GM23338 (cell line): ENCODE results near the gene KCNE5. TPM values are rescaled to one million over a fixed set of nuclear protein-coding genes. Genes with fewer than 3 reads are reported as not detected.
"Not testable (repeated sequence)": the region's sequence is repeated elsewhere in the genome, so short reads cannot be mapped to it uniquely, and the experiment has no call there.

ENCODE experiments used
- ATAC-seq: fragments of 200-7000 bp; cut with Tn5 transposase; 3 replicates; pipeline ENCODE4 v1.9.1; 2020
- DNase-seq: peaks from one replicate; pipeline ENCODE4 v3.0.0-alpha.2; 2015; ENCODE audit warnings: low spot score
- H2AFZ ChIP-seq: fragments of 200-600 bp; sonication (generic); 2 replicates; pipeline ENCODE4 v1.8.0; 2016; ENCODE audit warnings: antibody characterized with exemption, mild to moderate bottlenecking, moderate library complexity
- H3F3A ChIP-seq: fragments of 200-600 bp; sonication (generic); replicated peaks from 2 replicates; pipeline ENCODE4 v1.8.0; 2017; ENCODE audit warnings: antibody characterized with exemption, mixed run types, low read depth
- H3K27ac ChIP-seq: fragments of 200-600 bp; sonication (generic); 2 replicates; pipeline ENCODE4 v1.6.1; 2016; ENCODE audit warnings: low read depth
- H3K27me3 ChIP-seq: fragments of 200-600 bp; sonication (generic); 2 replicates; pipeline ENCODE4 v1.8.0; 2016; ENCODE audit warnings: mild to moderate bottlenecking, mixed run types, moderate library complexity; ENCODE audit not compliant: insufficient read depth
- H3K36me3 ChIP-seq: fragments of 200-600 bp; sonication (generic); 2 replicates; pipeline ENCODE4 v1.8.0; 2016; ENCODE audit warnings: mild to moderate bottlenecking; ENCODE audit not compliant: insufficient read depth
- H3K4me1 ChIP-seq: fragments of 200-600 bp; sonication (generic); 2 replicates; pipeline ENCODE4 v1.8.0; 2016; ENCODE audit warnings: mild to moderate bottlenecking, moderate library complexity; ENCODE audit not compliant: insufficient read depth
- H3K4me2 ChIP-seq: fragments of 200-600 bp; sonication (generic); 2 replicates; pipeline ENCODE4 v1.7.1; 2017; ENCODE audit warnings: mixed run types
- H3K4me3 ChIP-seq: fragments of 200-600 bp; sonication (generic); 2 replicates; pipeline ENCODE4 v1.6.1; 2016; ENCODE audit warnings: mixed run types
- H3K79me2 ChIP-seq: fragments of 200-600 bp; sonication (generic); replicated peaks from 2 replicates; pipeline ENCODE4 v1.8.0; 2017; ENCODE audit warnings: mild to moderate bottlenecking; ENCODE audit not compliant: insufficient read depth
- H3K9me2 ChIP-seq: fragments of 200-600 bp; sonication (generic); 2 replicates; pipeline ENCODE4 v1.8.0; 2017; ENCODE audit not compliant: insufficient read depth
- H4K20me1 ChIP-seq: fragments of 200-600 bp; sonication (generic); replicated peaks from 2 replicates; pipeline ENCODE4 v1.8.0; 2017; ENCODE audit warnings: mild to moderate bottlenecking; ENCODE audit not compliant: insufficient read depth
- H3K27ac Mint-ChIP-seq: 2 replicates; pipeline ENCODE4 v1.8.0; 2020; ENCODE audit warnings: inconsistent platforms, mild to moderate bottlenecking, moderate library complexity, mixed read lengths
- H3K27me3 Mint-ChIP-seq: 3 replicates; pipeline ENCODE4 v1.8.0; 2022; ENCODE audit warnings: low read depth, mild to moderate bottlenecking, moderate library complexity, mixed read lengths, inconsistent platforms; ENCODE audit not compliant: insufficient read depth, poor library complexity
- H3K36me3 Mint-ChIP-seq: 3 replicates; pipeline ENCODE4 v1.8.0; 2021; ENCODE audit warnings: low read depth, mild to moderate bottlenecking, inconsistent platforms, moderate library complexity, mixed read lengths
- H3K4me1 Mint-ChIP-seq: 3 replicates; pipeline ENCODE4 v1.8.0; 2020; ENCODE audit warnings: mild to moderate bottlenecking, inconsistent platforms, mixed read lengths
- H3K4me3 Mint-ChIP-seq: 3 replicates; pipeline ENCODE4 v1.8.0; 2021; ENCODE audit warnings: moderate library complexity, mild to moderate bottlenecking, inconsistent platforms, mixed read lengths
- H3K9me3 Mint-ChIP-seq: 3 replicates; pipeline ENCODE4 v1.8.0; 2020; ENCODE audit warnings: moderate library complexity, mild to moderate bottlenecking, inconsistent platforms, mixed read lengths
- CREB1 ChIP-seq: fragments of 250-450 bp; sonication (Bioruptor Pico); IDR thresholded peaks from 2 replicates; pipeline ENCODE4 v1.5.0; 2020; ENCODE audit warnings: low read depth, mild to moderate bottlenecking, moderate library complexity
- EZH2 ChIP-seq: fragments of 200-600 bp; sonication (generic); IDR thresholded peaks from one replicate; pipeline ENCODE4 v1.8.0; 2017; ENCODE audit warnings: antibody characterized with exemption, mild to moderate bottlenecking, low read depth; ENCODE audit not compliant: unreplicated experiment
- EZH2phosphoT487 ChIP-seq: fragments of 200-600 bp; sonication (generic); IDR thresholded peaks from one replicate; pipeline ENCODE4 v1.8.1; 2018; ENCODE audit warnings: antibody characterized with exemption; ENCODE audit not compliant: unreplicated experiment
- JUNB ChIP-seq: IDR thresholded peaks from one replicate; pipeline ENCODE4 v1.6.1; 2016; ENCODE audit warnings: antibody characterized with exemption; ENCODE audit not compliant: unreplicated experiment
- NANOG ChIP-seq: IDR thresholded peaks from 2 replicates; pipeline ENCODE4 v1.6.1; 2016; ENCODE audit warnings: antibody characterized with exemption, borderline replicate concordance
- POLR2AphosphoS5 ChIP-seq: IDR thresholded peaks from 2 replicates; pipeline ENCODE4 v1.6.1; 2016; ENCODE audit warnings: antibody characterized with exemption, low read depth
- STAT1 ChIP-seq: IDR thresholded peaks from one replicate; pipeline ENCODE4 v1.6.1; 2016; ENCODE audit warnings: antibody characterized with exemption; ENCODE audit not compliant: unreplicated experiment
- ZNF114 ChIP-seq: fragments of 250-450 bp; sonication (Bioruptor Pico); IDR thresholded peaks from 2 replicates; pipeline ENCODE4 v1.5.0; 2020; ENCODE audit warnings: mild to moderate bottlenecking, moderate library complexity
- ZNF331 ChIP-seq: fragments of 250-450 bp; sonication (Bioruptor Pico); IDR thresholded peaks from 2 replicates; pipeline ENCODE4 v1.5.0; 2020; ENCODE audit warnings: low read depth, mild to moderate bottlenecking, moderate library complexity
- polyA plus RNA-seq: library from polyadenylated mRNA; unstranded; fragments of >200 nt; fragmentation: Nextera tagmentation; extraction: Ambion mirVana; gene quantifications from 2 replicates; pipeline ENCODE4 v1.2.1, GENCODE V29; 2016
- total RNA-seq: library from RNA; depleted of rRNA; stranded (reverse); fragments of >200 nt; shearing (Covaris generic); gene quantifications from 2 replicates; pipeline ENCODE4 v1.2.3, GENCODE V29; 2014
- TF ChIP-seq, protein P1 (sequence below): IDR thresholded peaks from one replicate; pipeline ENCODE4 v1.6.1; 2018; ENCODE audit warnings: antibody characterized with exemption; ENCODE audit not compliant: unreplicated experiment
- TF ChIP-seq, protein P2 (sequence below): IDR thresholded peaks from 2 replicates; pipeline ENCODE4 v1.6.1; 2016; ENCODE audit warnings: antibody characterized with exemption

The KCNE5 gene
- total and polyA plus RNA-seq, 2 experiments from 2014 or later, result 4.1 to 5.1 TPM

DNA sequence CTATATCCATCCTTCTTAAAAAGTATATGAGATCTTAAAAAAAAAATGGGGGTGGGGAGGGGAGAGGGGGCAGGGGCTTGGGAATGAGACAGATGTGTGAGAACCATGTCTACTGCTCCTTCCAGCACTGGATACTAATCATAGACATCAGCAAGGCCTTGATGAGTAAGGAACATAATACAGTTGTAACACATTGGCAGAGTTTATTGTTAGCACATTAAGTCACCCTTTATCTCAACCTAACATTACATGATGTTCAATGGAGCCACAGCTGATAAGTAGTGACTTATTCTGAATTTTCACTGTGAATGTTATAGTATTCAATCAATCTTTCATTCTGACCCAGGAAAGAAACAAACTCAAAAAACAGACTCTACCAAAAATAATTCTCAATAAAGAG, 47.3 kb upstream of the KCNE5 start (continued):
- TF ChIP-seq, protein P1, sequence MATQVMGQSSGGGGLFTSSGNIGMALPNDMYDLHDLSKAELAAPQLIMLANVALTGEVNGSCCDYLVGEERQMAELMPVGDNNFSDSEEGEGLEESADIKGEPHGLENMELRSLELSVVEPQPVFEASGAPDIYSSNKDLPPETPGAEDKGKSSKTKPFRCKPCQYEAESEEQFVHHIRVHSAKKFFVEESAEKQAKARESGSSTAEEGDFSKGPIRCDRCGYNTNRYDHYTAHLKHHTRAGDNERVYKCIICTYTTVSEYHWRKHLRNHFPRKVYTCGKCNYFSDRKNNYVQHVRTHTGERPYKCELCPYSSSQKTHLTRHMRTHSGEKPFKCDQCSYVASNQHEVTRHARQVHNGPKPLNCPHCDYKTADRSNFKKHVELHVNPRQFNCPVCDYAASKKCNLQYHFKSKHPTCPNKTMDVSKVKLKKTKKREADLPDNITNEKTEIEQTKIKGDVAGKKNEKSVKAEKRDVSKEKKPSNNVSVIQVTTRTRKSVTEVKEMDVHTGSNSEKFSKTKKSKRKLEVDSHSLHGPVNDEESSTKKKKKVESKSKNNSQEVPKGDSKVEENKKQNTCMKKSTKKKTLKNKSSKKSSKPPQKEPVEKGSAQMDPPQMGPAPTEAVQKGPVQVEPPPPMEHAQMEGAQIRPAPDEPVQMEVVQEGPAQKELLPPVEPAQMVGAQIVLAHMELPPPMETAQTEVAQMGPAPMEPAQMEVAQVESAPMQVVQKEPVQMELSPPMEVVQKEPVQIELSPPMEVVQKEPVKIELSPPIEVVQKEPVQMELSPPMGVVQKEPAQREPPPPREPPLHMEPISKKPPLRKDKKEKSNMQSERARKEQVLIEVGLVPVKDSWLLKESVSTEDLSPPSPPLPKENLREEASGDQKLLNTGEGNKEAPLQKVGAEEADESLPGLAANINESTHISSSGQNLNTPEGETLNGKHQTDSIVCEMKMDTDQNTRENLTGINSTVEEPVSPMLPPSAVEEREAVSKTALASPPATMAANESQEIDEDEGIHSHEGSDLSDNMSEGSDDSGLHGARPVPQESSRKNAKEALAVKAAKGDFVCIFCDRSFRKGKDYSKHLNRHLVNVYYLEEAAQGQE, result no peak
- TF ChIP-seq EZH2 (no peak), JUNB (no peak), ZNF114 (CRISPR knock-in tag) (no peak), POLR2AphosphoS5 (no peak), NANOG (no peak)
- TF ChIP-seq, protein P2, sequence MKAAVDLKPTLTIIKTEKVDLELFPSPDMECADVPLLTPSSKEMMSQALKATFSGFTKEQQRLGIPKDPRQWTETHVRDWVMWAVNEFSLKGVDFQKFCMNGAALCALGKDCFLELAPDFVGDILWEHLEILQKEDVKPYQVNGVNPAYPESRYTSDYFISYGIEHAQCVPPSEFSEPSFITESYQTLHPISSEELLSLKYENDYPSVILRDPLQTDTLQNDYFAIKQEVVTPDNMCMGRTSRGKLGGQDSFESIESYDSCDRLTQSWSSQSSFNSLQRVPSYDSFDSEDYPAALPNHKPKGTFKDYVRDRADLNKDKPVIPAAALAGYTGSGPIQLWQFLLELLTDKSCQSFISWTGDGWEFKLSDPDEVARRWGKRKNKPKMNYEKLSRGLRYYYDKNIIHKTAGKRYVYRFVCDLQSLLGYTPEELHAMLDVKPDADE, result no peak

DNA sequence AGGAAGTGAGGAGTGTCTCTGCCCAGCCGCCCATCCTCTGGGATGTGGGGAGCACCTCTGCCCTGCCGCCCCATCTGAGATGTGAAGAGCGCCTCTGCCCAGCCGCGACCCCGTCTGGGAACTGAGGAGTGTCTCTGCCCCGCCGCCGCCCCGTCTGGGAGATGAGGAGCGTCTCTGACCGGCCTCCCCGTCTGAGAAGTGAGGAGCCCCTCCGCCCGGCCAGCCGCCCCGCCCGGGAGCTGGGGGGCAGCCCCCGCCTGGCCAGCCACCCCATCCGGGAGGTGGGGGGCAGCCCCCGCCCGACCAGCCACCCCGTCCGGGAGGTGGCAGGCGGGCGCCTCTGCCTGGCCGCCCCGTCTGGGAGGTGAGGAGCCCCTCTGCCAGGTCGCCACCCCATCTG, 46.2 kb upstream of the KCNE5 start:
- not testable (repeated sequence) for H2AFZ ChIP-seq, H3K36me3 ChIP-seq, DNase-seq, H3K27ac Mint-ChIP-seq, H3K4me1 ChIP-seq, H3K27me3 Mint-ChIP-seq, H3K4me3 Mint-ChIP-seq, H4K20me1 ChIP-seq, H3K4me3 ChIP-seq, H3K4me2 ChIP-seq, H3K4me1 Mint-ChIP-seq, ATAC-seq, H3K27me3 ChIP-seq, H3F3A ChIP-seq, H3K9me2 ChIP-seq, H3K27ac ChIP-seq, H3K79me2 ChIP-seq, H3K9me3 Mint-ChIP-seq
- H3K36me3 Mint-ChIP-seq, result peaks cover 42% of the 10 kb centered on the region

DNA sequence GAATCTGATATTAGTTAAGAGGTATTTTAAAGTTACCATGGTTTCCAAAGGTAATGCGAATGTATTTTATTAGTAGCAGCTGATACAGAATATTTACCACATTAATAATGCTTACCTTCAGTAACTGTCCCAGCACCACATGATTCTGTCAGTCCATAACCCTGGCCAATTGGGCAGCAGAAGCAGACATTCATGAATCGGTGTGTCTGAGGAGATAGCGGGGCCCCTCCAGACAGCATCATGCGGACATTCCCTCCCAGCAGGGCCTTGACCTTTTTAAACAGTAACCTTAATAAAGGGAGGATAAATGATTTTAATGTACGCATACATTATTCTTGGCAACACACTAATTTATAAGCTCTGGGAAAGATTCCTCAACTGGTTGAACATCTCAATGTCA, 43.0 kb upstream of the KCNE5 start:
- H4K20me1 ChIP-seq, result no peaks in the 10 kb centered on the region
- H3K9me3 Mint-ChIP-seq, result no peaks in the 10 kb centered on the region; the same call in 2 of the 3 replicates
- H3K36me3 Mint-ChIP-seq, result peaks cover 41% of the 10 kb centered on the region
- ATAC-seq (no peak), DNase-seq (no peak)
- TF ChIP-seq EZH2phosphoT487, result no peak
- no peak for TF ChIP-seq ZNF331 (CRISPR knock-in tag)
- TF ChIP-seq, protein P2, result no peak
- TF ChIP-seq STAT1, result no peak
- TF ChIP-seq EZH2, result no peak
- no peak for TF ChIP-seq JUNB
- TF ChIP-seq CREB1, result no peak
- no peak for TF ChIP-seq ZNF114 (CRISPR knock-in tag)
- TF ChIP-seq, protein P1, result no peak
- no peaks in the 10 kb centered on the region for H3K36me3 ChIP-seq
- no peak overlapping the region for H3K27ac Mint-ChIP-seq
- no peak overlapping the region for H2AFZ ChIP-seq
- no peaks in the 10 kb centered on the region for H3K9me2 ChIP-seq
- H3K4me3 ChIP-seq, result no peak overlapping the region
- H3K4me3 Mint-ChIP-seq, result no peak overlapping the region
- no peaks in the 10 kb centered on the region for H3K4me1 ChIP-seq
- H3K27me3 Mint-ChIP-seq, result peaks cover 1% of the 10 kb centered on the region
- H3K79me2 ChIP-seq, result no peaks in the 10 kb centered on the region
- no peak overlapping the region for H3K4me2 ChIP-seq
- no peak overlapping the region for H3K27ac ChIP-seq
- no peaks in the 10 kb centered on the region for H3K4me1 Mint-ChIP-seq
- no peaks in the 10 kb centered on the region for H3K27me3 ChIP-seq
- no peaks in the 10 kb centered on the region for H3F3A ChIP-seq
